HG03159 (cell line): ENCODE data around the gene OPN1SW.

ENCODE experiments used
- ATAC-seq: cut with Tn5 transposase; IDR thresholded peaks from one replicate; pipeline ENCODE4 v1.9.1; 2021; ENCODE audit warnings: mild to moderate bottlenecking, moderate library complexity; ENCODE audit not compliant: unreplicated experiment

The OPN1SW gene

GRCh38 chr7:128735436-128735835 lies 40.2 kb downstream of the OPN1SW start:
- ATAC-seq, result no peak

- ATAC-seq, result no peak
These were observed 40.7 kb downstream of the OPN1SW start for GRCh38 chr7:128734890-128735289.

GRCh38 chr7:128733278-128733645 lies 42.3 kb downstream of the OPN1SW start:
- no peak for ATAC-seq

GRCh38 chr7:128732521-128733277 lies 42.9 kb downstream of the OPN1SW start:
- no peak for ATAC-seq

- no peak for ATAC-seq
These were observed 44.4 kb downstream of the OPN1SW start for GRCh38 chr7:128731184-128731583.

GRCh38 chr7:128729494-128729893 lies 46.1 kb downstream of the OPN1SW start:
- no peak for ATAC-seq

GRCh38 chr7:128728598-128728997 lies 47.0 kb downstream of the OPN1SW start:
- ATAC-seq, result no peak

GRCh38 chr7:128727239-128727638 lies 48.4 kb downstream of the OPN1SW start:
- no peak for ATAC-seq

DNA sequence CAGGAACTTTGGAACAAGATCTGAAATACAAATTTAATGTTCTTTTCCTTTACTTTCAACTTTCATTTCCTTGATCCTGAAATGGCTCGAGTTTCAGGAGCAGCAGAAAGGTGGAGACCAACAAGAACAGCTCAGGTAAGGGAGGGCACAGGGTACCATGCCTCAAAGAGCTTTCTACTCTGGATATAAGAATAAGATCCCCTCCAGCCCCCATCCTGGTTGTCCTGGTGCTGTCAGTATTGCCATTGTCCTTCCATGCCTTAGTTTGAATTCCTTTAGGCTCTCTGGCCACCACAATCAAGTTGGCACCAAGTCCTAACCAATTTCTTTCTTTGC lies 48.9 kb downstream of the OPN1SW start:
- no peak for ATAC-seq

GRCh38 chr7:128726059-128726736 lies 49.4 kb downstream of the OPN1SW start:
- no peak for ATAC-seq

- ATAC-seq, result no peak
These were observed 50.1 kb downstream of the OPN1SW start for GRCh38 chr7:128725531-128725930.

DNA sequence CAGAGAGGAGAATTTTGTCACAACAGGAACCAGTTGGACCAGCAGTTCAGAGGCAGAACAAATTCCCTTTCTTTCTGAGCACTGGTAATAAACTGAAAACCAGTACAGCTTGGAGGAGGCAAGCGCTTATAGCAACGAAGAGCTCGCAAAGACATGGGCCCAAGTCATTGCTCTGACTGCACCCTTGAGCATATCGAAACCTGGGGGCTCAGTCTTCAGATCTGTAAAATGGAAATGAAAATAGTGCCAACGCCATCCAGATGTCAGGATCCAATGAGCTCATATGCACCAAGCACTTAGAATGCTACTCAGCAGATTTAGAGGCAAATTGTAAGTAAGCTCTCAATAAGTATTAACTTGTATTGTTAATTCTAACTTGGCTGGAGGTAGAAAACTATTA lies 50.9 kb downstream of the OPN1SW start:
- ATAC-seq, result no peak
